BJ (cell line): ENCODE results near the gene GFPT2. TPM values are rescaled to one million over a fixed set of nuclear protein-coding genes. Genes with fewer than 3 reads are reported as not detected.

Source experiments
- CTCF ChIA-PET: fragments of 350-600 bp; formaldehyde crosslinking; extraction: SDS; loops from one replicate; lab custom pipeline; 2021; ENCODE audit warnings: antibody characterized with exemption, inconsistent platforms; lab: Yijun Ruan, JAX
- POLR2A ChIA-PET: fragments of 300-600 bp; sonication (Branson Sonifier 250); formaldehyde crosslinking; extraction: SDS; loops from one replicate; lab custom pipeline; 2021; ENCODE audit warnings: antibody characterized with exemption; lab: Charles Lee
- DNase-seq: peaks from one replicate; pipeline ENCODE4 v3.0.0-alpha.2; 2011; ENCODE audit warnings: low read depth
- H3K27me3 ChIP-seq: 2 replicates; pipeline ENCODE4 v1.6.0; 2011; ENCODE audit warnings: low read length; ENCODE audit not compliant: control insufficient read depth, insufficient read depth
- H3K36me3 ChIP-seq: 2 replicates; pipeline ENCODE4 v1.5.1; 2011; ENCODE audit warnings: low read length; ENCODE audit not compliant: control insufficient read depth, insufficient read depth
- H3K4me3 ChIP-seq: 2 replicates; pipeline ENCODE4 v1.5.1; 2011; ENCODE audit warnings: low read depth, mild to moderate bottlenecking, control low read depth, low read length
- polyA plus RNA-seq: library from polyadenylated mRNA; depleted of rRNA; stranded (reverse); fragments of >200 nt; gene quantifications from 2 replicates; pipeline ENCODE4 v1.2.3, GENCODE V29; 2011
- TF ChIP-seq, protein P1 (sequence below): IDR thresholded peaks from 2 replicates; pipeline ENCODE4 v1.5.1; 2011; ENCODE audit warnings: low read depth, mild to moderate bottlenecking, control low read depth, inconsistent platforms, low read length, moderate library complexity; ENCODE audit not compliant: insufficient read depth

GFPT2 gene
- polyA plus RNA-seq, 1 experiment, result 6.1 TPM

DNA sequence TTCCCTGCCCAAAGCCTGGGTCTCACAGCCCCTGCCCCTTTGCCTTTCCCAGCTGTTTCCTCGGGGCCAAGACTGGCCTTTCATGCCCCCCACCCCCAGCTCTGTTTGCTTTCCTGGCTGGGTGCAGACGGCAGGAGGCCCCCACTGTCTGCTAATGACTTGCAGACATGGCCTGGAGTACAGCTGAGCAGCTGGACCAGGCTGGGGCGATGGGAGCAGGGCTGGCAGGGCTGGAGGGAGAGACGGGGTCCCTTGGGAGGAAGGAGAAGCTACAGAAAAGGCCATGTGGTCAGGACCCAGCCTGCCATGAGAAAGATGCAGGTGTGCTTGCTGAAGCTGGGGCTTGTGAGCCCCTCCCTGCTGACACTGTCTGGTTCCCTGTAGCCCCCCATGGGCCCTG, 28.3 kb upstream of the GFPT2 start:
- no peak for DNase-seq
- TF ChIP-seq, protein P1, sequence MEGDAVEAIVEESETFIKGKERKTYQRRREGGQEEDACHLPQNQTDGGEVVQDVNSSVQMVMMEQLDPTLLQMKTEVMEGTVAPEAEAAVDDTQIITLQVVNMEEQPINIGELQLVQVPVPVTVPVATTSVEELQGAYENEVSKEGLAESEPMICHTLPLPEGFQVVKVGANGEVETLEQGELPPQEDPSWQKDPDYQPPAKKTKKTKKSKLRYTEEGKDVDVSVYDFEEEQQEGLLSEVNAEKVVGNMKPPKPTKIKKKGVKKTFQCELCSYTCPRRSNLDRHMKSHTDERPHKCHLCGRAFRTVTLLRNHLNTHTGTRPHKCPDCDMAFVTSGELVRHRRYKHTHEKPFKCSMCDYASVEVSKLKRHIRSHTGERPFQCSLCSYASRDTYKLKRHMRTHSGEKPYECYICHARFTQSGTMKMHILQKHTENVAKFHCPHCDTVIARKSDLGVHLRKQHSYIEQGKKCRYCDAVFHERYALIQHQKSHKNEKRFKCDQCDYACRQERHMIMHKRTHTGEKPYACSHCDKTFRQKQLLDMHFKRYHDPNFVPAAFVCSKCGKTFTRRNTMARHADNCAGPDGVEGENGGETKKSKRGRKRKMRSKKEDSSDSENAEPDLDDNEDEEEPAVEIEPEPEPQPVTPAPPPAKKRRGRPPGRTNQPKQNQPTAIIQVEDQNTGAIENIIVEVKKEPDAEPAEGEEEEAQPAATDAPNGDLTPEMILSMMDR, result no peak
- no peak overlapping the region for H3K4me3 ChIP-seq
- H3K36me3 ChIP-seq, result no peaks in the 10 kb centered on the region
- H3K27me3 ChIP-seq, result no peaks in the 10 kb centered on the region
- CTCF ChIA-PET, result no interaction called here
- POLR2A ChIA-PET, result interaction anchor here (0.5 kb wide), 1 partner anchor 11 kb away, joined by 31 read pairs; no protein-coding TSS in a partner anchor

DNA sequence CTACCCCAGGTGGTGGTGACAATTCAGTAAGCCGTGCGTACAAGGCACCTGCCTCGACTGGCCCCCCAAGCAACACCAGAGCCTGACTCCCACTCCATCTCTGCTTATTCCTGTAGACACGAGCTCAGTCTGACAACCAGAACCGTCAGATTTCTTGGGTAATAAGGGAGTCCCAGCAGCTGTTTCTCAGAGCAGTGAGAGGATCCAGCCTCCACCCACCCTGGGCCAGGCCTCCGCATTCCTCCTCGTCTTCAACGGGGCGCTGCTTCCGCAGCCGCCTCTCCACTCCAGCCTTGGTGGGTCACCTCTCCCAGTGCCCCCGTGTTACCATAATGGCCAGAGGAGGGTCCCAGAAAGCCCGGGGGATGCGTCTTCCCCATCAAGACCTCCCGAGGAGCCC, 27.7 kb upstream of the GFPT2 start:
- no peaks in the 10 kb centered on the region for H3K36me3 ChIP-seq
- POLR2A ChIA-PET, result interaction anchor here (0.5 kb wide), 1 partner anchor 12 kb away, joined by 31 read pairs; no protein-coding TSS in a partner anchor
- no peak for DNase-seq
- H3K27me3 ChIP-seq, result no peaks in the 10 kb centered on the region
- CTCF ChIA-PET, result no interaction called here
- H3K4me3 ChIP-seq, result no peak overlapping the region
- TF ChIP-seq, protein P1, result no peak

DNA sequence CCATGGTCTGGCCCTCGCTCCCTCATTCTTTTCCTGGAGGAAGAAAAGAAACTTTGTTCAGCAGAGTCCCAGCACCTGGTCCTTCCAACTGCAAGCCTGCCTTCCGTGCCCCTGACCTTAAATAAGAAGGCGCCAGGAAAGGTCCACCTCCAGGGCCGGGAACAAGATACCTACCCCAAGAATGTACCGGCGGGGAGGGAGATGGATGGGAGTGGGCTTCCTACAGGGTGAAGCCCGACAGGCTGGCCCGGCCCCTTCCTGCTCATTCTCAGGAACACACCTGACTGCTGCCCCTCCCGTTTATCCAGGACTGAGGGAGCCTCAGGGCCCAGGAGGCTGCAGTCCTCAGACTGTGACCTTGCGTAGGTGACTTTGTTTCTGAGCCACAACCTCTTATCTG, 27.3 kb upstream of the GFPT2 start:
- no peaks in the 10 kb centered on the region for H3K36me3 ChIP-seq
- H3K4me3 ChIP-seq, result no peak overlapping the region
- ChIA-PET POLR2A (no interaction called here), CTCF (no interaction called here)
- TF ChIP-seq, protein P1, result no peak
- no peaks in the 10 kb centered on the region for H3K27me3 ChIP-seq
- DNase-seq, result no peak

DNA sequence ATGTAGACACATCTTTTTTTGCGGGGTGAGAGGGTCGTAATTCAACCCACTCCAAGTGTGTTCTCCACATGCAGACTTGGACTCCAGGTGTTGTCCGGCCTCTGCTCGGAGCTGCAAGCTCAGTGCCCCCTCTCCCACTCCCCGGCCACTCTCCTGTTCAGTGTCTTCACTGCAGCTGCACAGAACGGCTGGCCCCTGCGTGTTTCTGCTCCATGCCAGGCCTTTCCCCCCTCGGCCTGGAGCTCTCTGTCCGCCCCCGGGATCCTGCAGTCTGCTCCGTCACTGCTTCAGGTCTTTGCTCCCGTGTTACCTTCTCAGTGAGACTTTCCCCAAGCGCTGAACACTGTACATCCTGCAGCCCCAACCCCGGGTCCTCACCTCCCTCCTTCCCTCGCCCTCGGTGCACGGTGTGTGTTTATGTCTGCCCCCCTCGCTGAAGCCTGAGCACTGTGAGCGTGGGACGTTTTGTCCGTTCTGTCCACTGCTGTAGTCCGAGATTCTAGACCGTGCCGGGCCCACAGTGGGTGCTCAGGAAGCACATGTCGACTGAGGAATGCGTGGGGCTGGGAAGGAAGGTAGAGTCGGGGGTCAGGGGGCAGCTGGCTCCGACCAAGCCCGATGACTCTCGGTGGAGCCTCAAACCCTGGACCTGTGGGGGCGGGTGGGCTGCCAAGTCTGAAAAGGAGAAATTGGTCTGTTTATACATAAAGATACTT, 26.4 kb upstream of the GFPT2 start:
- DNase-seq, result no peak
- Histone ChIP-seq H3K27me3 (no peaks in the 10 kb centered on the region), H3K36me3 (no peaks in the 10 kb centered on the region), H3K4me3 (no peak overlapping the region)
- TF ChIP-seq, protein P1, result no peak
- CTCF ChIA-PET, result interaction anchor here (0.7 kb wide), 1 partner anchor 86 kb away, joined by 3 read pairs; no protein-coding TSS in a partner anchor
- POLR2A ChIA-PET, result no interaction called here

DNA sequence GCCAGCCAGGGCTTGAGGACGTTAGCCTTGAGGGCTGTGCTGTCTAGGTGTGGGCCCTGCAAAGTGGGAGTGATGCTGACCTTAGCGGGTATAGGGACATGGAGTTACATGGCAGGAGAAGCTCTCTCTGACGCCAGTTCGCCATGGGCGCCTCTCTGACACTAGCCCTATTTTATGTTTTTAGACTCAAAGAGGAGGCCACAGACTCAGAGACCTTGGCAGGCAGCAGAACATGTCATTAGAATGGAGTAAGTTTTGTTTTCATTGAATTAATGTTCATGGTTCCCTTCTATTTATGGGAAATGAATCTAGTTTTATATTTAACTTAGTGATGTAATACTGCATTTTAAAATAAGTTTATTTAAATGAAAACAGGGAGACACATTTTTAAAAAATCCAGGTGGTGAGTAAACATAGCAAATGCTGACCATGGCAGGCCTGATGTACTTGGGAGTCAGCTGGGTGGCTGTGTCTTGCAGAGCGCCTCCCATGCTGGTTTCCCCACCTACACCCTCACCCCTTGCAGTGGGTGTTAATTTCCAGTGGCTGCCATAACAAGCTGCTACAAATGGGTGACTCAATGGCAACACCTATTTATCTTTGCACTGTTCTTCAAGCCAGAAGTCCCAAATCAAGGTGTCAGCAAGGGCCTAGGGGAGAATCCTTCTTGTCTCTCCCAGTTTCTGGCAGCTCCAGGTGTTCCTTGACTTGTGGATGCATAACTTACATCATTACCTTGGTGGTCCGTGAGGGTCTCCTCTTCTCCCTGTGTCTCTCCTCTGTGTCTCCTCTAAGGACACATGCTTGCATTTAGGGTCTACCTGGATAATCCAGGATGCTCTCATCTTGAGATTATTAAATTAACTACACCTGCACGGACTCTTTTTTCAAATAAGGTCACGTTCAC, 25.6 kb upstream of the GFPT2 start:
- TF ChIP-seq, protein P1, result no peak
- ChIA-PET CTCF (no interaction called here), POLR2A (no interaction called here)
- H3K27me3 ChIP-seq, result no peaks in the 10 kb centered on the region
- DNase-seq, result no peak
- H3K36me3 ChIP-seq, result no peaks in the 10 kb centered on the region
- no peak overlapping the region for H3K4me3 ChIP-seq
